ENCODE data around the gene PPP3CA.

DNA sequence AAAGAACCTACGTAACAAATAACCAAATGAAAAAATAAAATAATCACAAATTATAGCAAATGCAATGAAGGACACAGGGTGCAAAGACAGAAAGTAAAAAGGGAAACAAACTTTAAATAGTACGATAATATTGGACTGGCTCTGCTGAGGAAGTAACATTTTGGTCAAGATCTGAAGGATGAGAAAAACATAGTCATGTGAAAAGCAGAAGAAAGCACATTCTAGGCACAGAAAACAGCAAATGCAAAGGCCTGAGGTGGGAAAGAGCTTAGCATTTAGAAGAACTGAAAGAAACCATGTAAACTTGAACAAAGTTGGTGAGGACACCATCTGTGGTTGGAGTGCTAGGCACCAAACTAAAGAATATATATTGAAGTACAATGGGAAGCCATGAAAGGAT is 111.2 kb downstream of the PPP3CA start:
- TF ChIP-seq EZH2 (IDR thresholded peaks at IDR 0.05; ENCODE audit: insufficient read depth, poor library complexity, severe bottlenecking) (no peak), EZH2phosphoT487 (IDR thresholded peaks at IDR 0.05; ENCODE audit: insufficient read depth, low read depth) (no peak)
